Measurements from ENCODE around the gene PRDM16.

- no peak for TF ChIP-seq KAT7 (CRISPR knock-in tag; IDR thresholded peaks at IDR 0.05; ENCODE audit: borderline replicate concordance)
- no peak for TF ChIP-seq MLX (CRISPR knock-in tag; IDR thresholded peaks at IDR 0.05)
- no peak for TF ChIP-seq CTCF (IDR thresholded peaks at IDR 0.05)
- TF ChIP-seq SP1 (CRISPR knock-in tag; conservative IDR thresholded peaks at IDR 0.05): no peak
- TF ChIP-seq IRF2 (CRISPR knock-in tag; IDR thresholded peaks at IDR 0.05; ENCODE audit: borderline replicate concordance, low read depth): no peak
- no peak for TF ChIP-seq ATF1 (CRISPR knock-in tag; IDR thresholded peaks at IDR 0.05)
- TF ChIP-seq ZBTB21 (CRISPR knock-in tag; IDR thresholded peaks at IDR 0.05; ENCODE audit: borderline replicate concordance): no peak
- TF ChIP-seq FOXJ3 (CRISPR knock-in tag; IDR thresholded peaks at IDR 0.05; ENCODE audit: borderline replicate concordance): no peak
These were observed 209.6 kb downstream of the PRDM16 start for GRCh38 chr1:3278416-3279181.
